Cardiac muscle cell (in vitro differentiated cells and primary cell): Measurements from ENCODE around the gene CDH4. TPM values are rescaled to one million over a fixed set of nuclear protein-coding genes. Genes with fewer than 3 reads are reported as not detected.

Experiments
- DNase-seq, 2 donors: peaks; one replicate each; pipeline versions ENCODE4 v3.0.0 to v3.0.0-alpha.2; 2010 to 2017; ENCODE audit warnings: low read depth in 1 of 2, low spot score in 1 of 2
- H3K27ac ChIP-seq: fragments of 200-600 bp; sonication (generic); 2 replicates; pipeline ENCODE4 v1.5.1; 2016
- H3K27me3 ChIP-seq: fragments of 200-600 bp; sonication (generic); 2 replicates; pipeline ENCODE4 v1.6.0; 2016; ENCODE audit warnings: control low read depth
- H3K36me3 ChIP-seq: fragments of 200-600 bp; sonication (generic); 2 replicates; pipeline ENCODE4 v1.5.1; 2016; ENCODE audit warnings: control low read depth
- H3K4me1 ChIP-seq: fragments of 200-600 bp; sonication (generic); 2 replicates; pipeline ENCODE4 v1.8.1; 2017; ENCODE audit warnings: low read depth, mild to moderate bottlenecking, mixed run types
- H3K4me3 ChIP-seq: fragments of 200-600 bp; sonication (generic); 2 replicates; pipeline ENCODE4 v1.5.1; 2016; ENCODE audit warnings: mild to moderate bottlenecking
- H3K9me3 ChIP-seq: fragments of 200-600 bp; sonication (generic); 2 replicates; pipeline ENCODE4 v1.5.1; 2017; ENCODE audit warnings: low read depth, mild to moderate bottlenecking, control low read depth
- polyA plus RNA-seq: library from polyadenylated mRNA; unstranded; fragments of >200 nt; fragmentation: Nextera tagmentation; extraction: Ambion mirVana; gene quantifications from 2 replicates; pipeline ENCODE4 v1.2.1, GENCODE V29; 2016
- total RNA-seq: library from RNA; depleted of rRNA; stranded (reverse); fragments of >200 nt; gene quantifications from 2 replicates; pipeline ENCODE4 v1.2.3, GENCODE V29; 2016
- TF ChIP-seq, protein P1 (sequence below): IDR thresholded peaks from 2 replicates; pipeline ENCODE4 v1.5.1; 2012; ENCODE audit warnings: low read depth, mild to moderate bottlenecking, low read length

Gene CDH4
- total and polyA plus RNA-seq, 2 experiments from 2014 or later: 0.43 to 0.80 TPM

DNA sequence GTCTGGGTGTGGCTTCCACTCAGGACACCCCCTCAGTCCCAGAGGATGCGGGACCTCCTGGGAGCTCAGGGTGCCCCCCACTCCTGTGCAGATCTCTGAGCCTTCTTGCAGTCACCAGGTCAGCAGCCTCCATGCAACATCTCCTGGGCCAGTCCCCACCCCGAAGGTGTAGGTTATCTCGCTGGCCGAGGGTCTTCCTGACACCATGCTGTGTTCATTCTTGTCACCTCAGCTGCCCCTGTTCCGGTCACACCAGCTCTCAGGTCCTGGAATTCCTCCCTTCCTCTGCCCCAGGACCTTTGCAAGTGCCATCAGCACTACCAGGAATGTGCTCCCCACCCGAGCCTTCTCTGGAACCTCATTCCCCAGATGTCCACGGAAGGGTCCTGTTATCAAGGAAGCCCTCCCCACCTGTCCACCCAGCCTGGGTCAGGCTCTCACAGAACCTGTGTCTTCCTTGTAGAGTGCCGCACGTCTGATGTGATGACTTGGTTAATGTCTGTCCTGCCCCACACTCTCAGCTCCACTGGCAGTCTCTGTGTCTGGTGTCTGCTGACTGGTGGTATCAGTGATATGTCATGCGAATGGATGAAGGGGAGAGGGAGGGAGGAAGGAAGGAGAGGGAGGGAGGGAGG lies 484.1 kb downstream of the CDH4 start:
- TF ChIP-seq, protein P1, sequence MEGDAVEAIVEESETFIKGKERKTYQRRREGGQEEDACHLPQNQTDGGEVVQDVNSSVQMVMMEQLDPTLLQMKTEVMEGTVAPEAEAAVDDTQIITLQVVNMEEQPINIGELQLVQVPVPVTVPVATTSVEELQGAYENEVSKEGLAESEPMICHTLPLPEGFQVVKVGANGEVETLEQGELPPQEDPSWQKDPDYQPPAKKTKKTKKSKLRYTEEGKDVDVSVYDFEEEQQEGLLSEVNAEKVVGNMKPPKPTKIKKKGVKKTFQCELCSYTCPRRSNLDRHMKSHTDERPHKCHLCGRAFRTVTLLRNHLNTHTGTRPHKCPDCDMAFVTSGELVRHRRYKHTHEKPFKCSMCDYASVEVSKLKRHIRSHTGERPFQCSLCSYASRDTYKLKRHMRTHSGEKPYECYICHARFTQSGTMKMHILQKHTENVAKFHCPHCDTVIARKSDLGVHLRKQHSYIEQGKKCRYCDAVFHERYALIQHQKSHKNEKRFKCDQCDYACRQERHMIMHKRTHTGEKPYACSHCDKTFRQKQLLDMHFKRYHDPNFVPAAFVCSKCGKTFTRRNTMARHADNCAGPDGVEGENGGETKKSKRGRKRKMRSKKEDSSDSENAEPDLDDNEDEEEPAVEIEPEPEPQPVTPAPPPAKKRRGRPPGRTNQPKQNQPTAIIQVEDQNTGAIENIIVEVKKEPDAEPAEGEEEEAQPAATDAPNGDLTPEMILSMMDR: no peak
- no peak for DNase-seq
- H3K4me1 ChIP-seq: no peaks in the 10 kb centered on the region
- H3K36me3 ChIP-seq: no peaks in the 10 kb centered on the region
- H3K27ac ChIP-seq: no peak overlapping the region
- H3K4me3 ChIP-seq: no peak overlapping the region
- no peaks in the 10 kb centered on the region for H3K9me3 ChIP-seq
- H3K27me3 ChIP-seq: no peaks in the 10 kb centered on the region

DNA sequence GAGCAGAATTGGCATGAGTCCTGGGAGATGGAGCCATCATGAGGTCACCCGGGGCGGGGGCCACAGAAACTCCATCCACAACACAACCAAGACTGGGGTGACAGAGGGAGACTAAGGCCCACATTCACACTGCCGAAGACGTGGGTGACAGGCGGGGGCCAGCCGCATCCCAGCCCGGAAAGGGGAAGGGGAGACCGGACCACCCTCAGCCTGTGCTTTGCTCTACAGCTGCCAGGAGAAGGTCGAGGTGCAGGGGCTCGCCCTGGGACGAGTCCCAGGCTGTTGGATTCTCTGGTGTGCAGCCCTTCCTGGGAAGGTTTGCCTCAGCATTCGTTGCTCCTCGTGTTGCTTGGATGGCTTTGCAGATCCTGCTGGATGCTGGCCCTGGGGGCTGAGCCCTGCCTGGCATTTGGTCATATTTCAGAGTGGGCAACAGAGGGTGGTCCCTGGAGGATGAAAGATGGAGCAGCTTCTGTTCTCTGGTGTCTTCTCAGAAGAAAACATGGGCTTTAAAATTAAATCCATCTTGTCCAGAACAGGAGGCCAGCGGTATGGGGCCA lies 484.8 kb downstream of the CDH4 start:
- Histone ChIP-seq H3K9me3 (no peaks in the 10 kb centered on the region), H3K4me1 (no peaks in the 10 kb centered on the region), H3K4me3 (no peak overlapping the region), H3K36me3 (no peaks in the 10 kb centered on the region), H3K27me3 (no peaks in the 10 kb centered on the region), H3K27ac (no peak overlapping the region)
- no peak for DNase-seq
- TF ChIP-seq, protein P1: no peak

DNA sequence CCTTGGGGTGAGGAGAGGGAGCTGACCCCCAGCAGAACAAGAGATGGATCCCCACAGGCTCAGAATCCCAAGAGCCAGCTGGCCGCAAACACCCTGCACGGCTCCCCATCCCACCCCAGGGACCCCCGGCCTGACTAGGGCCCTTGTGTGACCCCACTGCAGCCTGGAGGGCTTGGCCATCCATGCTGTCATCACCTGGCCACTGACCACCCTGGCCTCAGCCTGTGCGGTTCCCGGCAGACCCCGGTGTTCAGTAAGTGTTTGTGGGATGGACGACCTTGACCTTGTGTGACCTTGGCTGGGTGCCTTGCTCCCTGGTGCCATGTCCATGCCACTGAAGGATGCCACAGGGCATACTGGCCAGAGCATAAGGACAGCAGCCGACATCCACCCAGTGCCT lies 485.3 kb downstream of the CDH4 start:
- DNase-seq: no peak
- H3K27me3 ChIP-seq: no peaks in the 10 kb centered on the region
- H3K27ac ChIP-seq: no peak overlapping the region
- no peaks in the 10 kb centered on the region for H3K9me3 ChIP-seq
- TF ChIP-seq, protein P1: no peak
- H3K36me3 ChIP-seq: no peaks in the 10 kb centered on the region
- H3K4me1 ChIP-seq: no peaks in the 10 kb centered on the region
- no peak overlapping the region for H3K4me3 ChIP-seq

DNA sequence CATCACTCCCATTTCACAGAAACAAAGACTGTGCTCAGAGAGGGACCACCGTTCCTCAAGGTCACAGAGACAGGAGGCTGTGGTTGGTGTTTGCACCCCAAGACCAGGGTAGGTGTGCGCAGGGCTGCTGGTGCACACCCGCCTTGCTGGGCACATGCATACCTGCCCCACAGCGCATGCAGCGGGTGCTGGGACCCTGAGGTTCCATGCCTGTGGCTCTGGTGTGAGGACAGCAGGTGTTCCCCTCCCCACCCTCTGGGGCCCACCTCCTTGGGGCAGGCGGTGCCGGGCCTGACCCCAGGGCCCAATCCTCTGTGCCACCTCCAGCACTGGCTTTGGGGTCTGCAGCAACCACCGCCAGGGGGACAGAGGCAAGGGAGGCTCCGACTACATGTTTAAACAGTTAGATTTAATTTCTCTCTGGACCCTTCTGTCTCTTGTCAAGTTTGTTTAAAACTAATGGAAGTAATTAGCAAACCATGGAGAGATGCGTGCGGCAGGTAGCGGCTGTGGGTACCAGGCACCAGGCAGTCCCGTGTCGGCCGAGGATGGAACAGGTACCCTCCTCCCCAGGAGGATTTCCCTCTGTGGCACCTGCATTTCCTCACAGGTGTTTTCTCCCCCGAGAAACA lies 485.9 kb downstream of the CDH4 start:
- no peak for DNase-seq
- Histone ChIP-seq H3K9me3 (no peaks in the 10 kb centered on the region), H3K4me3 (no peak overlapping the region), H3K27me3 (no peaks in the 10 kb centered on the region), H3K27ac (no peak overlapping the region), H3K4me1 (no peaks in the 10 kb centered on the region), H3K36me3 (no peaks in the 10 kb centered on the region)
- TF ChIP-seq, protein P1: no peak

DNA sequence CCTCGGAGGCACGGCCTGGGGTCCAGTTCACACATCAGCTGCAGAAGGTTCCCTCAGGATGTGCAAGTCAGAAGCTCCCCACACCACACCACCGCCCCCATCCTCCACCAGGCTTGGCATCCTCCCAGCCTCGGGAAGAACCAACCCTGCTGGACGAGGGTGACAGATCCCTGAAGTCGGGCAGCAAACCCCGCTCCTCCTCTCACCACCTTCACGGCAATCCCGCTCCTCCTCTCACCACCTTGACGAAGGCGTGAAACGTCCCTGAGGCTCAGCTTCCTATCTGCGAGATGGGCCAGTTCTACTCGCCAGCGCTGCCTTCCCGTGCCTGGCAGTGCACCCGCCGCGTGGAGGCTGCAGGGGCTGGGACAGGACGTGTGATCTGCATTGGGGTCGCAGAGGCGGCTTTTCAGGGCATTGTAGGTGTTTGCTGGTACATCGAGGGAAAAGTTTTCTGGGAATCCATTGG lies 486.6 kb downstream of the CDH4 start:
- no peak for DNase-seq
- Histone ChIP-seq H3K36me3 (no peaks in the 10 kb centered on the region), H3K27me3 (no peaks in the 10 kb centered on the region), H3K27ac (no peak overlapping the region), H3K9me3 (no peaks in the 10 kb centered on the region), H3K4me3 (no peak overlapping the region), H3K4me1 (no peaks in the 10 kb centered on the region)
- TF ChIP-seq, protein P1: no peak
